GM18505 (cell line): ENCODE measurements around the gene CBX8.

Experiments
- ATAC-seq: cut with Tn5 transposase; IDR thresholded peaks from one replicate; pipeline ENCODE4 v1.9.1; 2021; ENCODE audit not compliant: unreplicated experiment
- POLR2A ChIP-seq: IDR thresholded peaks from 4 replicates; pipeline ENCODE4 v1.6.1; 2011; ENCODE audit warnings: borderline replicate concordance; ENCODE audit not compliant: insufficient read depth, insufficient read length; ENCODE audit errors: extremely low read depth

Gene CBX8

GRCh38 chr17:79785900-79786810, 10.7 kb downstream of the CBX8 start:
- TF ChIP-seq POLR2A, result no peak
- ATAC-seq, result no peak

DNA sequence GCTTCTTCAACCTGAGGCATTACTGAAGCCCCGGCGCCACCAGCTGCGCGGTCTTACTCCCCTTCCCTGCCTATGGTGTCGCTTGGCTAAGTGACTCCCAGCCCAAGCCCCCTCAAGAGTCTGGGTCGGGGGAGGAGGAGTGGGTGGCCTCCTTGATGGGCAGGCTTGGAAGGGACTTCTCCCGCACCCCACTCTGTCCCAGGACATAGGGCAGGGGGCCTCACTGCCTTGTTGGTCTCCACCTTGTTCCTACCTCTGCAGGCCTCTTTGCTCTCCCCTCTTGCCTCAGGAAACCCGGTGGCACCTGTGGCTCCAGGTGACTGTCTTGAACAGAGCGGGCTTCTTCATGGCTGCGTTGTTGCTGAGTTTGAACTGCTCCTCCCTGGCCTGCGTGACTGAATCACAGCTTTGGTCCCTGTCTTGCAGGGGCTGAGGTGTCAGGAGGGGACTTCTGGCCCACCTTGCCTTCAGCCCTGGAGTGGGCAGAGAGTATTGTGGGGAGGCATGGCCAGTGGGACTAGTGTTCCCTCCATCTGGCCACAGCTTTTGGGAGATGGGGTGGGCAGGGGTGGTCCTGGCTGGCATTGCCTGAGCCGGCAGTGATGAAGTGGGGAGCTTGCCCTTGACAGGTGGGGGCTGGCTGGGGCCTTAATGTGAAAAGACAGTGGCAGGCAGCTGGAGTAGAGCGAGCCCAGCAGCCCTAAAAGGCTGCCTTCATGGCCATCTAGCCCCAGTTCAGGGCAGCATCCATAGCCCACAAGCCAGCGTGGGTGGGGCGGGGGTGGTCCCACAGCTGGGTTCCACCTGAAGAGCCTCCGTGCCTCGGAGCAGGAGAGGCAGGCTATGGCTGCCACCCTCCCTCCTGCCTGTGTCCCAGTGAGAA, 11.6 kb downstream of the CBX8 start:
- no peak for ATAC-seq
- no peak for TF ChIP-seq POLR2A

GRCh38 chr17:79784353-79785016, 12.4 kb downstream of the CBX8 start:
- no peak for ATAC-seq

DNA sequence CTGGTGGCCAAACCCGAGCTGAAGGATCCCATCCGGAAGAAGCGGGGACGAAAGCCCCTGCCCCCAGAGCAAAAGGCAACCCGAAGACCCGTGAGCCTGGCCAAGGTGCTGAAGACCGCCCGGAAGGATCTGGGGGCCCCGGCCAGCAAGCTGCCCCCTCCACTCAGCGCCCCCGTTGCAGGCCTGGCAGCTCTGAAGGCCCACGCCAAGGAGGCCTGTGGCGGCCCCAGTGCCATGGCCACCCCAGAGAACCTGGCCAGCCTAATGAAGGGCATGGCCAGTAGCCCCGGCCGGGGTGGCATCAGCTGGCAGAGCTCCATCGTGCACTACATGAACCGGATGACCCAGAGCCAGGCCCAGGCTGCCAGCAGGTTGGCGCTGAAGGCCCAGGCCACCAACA, 13.0 kb downstream of the CBX8 start:
- no peak for ATAC-seq
- no peak for TF ChIP-seq POLR2A

More at GRCh38 chr17:79784353-79785016, 12.4 kb downstream of the CBX8 start:
- TF ChIP-seq POLR2A, result no peak

DNA sequence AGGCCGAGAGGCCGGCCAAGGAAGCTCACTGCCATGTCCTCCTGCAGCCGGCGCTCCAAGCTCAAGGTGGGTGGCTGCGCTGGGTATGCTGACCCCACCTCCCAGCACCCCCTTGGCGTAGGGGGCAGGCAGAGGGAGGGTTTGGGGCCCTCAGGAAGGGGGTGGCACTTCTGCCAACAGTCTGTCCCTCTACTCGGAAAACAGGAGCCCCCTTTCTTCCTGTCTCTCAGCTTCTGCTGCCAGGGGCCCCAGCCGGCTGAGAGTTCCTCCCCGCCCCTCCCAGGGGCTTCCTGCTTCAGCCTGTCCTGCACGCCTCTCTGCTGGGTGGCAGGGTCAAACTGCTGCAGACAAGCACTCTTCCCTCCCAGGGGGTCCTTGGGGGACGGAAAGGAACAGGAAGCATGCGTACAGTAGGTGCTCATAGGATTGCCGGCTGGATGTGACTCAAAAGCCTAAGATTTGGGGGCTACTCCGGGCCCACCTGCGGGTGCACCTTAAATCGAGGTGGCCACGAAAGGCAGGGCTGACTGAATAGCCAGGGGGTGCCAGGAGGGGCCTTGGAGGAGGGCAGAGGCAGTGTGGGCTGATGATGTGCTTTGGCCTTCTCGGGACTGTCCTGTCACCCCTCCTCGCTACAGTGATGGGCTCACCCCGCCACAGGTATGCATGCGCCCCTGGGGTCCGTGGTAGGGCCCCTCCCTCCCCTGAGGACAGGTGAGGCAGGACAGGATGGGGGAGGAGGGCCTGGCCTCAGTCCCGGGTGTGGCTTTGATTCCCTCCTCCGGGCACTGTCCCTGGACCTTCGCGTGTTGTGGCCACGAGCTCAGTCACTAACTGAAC, 14.9 kb downstream of the CBX8 start:
- no peak for TF ChIP-seq POLR2A
- ATAC-seq, result no peak

DNA sequence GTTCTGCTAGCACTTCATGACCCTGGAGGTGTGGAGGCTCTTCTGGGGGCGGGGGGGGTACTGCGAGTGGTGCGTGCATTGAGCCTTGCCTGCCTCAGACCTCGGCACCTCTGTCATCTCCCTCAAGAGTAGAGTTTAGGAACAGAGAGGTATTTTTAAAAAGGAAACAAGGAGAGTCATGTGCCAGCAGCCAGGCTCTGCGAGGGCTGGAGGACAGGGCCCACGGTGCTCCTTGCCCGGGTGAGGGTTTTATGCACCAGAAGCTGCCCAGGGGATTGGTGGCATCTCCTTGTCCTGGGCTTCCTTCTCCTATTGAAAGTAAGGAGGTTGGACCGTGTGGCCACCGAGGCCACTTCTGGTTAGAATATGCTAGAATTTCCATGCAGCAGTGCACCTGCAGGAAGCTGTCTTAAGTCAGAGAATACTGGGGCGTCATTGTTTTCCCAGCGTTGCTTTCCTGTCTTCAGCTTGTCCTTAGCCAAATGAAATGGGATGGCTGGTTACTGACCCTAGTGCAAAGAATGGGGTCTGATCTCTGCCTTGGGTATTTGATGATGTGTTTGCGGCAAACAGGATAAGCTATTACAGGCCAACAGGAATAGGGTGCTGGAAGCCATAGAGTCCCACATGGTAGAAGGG, 15.7 kb downstream of the CBX8 start:
- no peak for TF ChIP-seq POLR2A
- ATAC-seq, result no peak

DNA sequence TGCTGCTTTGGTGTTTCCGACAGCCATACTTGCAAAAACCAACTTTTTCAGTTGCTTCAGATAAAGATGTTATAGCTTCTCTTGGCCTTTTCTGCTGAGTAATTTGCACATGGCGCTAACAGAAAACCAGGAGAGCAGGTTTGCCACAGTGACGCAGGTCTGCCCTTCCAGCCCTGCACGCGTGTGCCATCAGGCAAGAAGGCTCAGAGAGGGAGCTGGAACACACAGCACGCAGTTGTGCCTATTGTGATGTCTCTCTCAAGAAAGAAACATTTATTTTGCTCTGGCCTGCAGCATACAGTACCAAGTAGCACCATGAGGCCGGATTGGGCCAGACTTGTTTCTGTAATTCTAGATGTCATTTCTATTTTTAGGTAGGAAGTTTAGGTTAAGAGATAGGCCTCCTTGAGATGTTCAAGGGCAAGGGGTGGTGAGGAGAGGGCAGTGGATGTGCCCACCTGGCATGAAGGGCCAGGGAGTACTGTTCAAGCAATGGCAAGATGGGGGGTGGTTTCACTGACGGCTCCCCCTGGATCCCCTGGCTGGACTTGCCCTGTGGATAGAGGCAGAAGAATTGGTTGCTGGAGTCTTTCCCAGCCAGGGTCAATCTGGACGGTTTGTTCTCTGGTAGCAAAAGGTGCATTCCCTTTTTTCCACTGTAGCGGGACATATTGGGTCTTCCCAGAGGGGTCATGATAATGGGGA, 17.1 kb downstream of the CBX8 start:
- TF ChIP-seq POLR2A, result no peak
- no peak for ATAC-seq

GRCh38 chr17:79779084-79779529, 17.8 kb downstream of the CBX8 start:
- ATAC-seq, result no peak
- no peak for TF ChIP-seq POLR2A

- no peak for TF ChIP-seq POLR2A
- ATAC-seq, result peak; percentile 31
Measured at GRCh38 chr17:79778504-79779083, 18.3 kb downstream of the CBX8 start.

- ATAC-seq, result peak; percentile 74
- TF ChIP-seq POLR2A, result no peak
Measured at GRCh38 chr17:79777894-79778503, 18.9 kb downstream of the CBX8 start, which contains the start of gene CBX2. TSS of gene CBX2 (plus strand) at chr17:79778148. CDS start at chr17:79778236, 88 bp downstream.
